ENCODE data around the gene HSD17B1.
"Not testable (repeated sequence)": the region's sequence is repeated elsewhere in the genome, so short reads cannot be mapped to it uniquely, and the experiment has no call there.

The HSD17B1 gene

DNA sequence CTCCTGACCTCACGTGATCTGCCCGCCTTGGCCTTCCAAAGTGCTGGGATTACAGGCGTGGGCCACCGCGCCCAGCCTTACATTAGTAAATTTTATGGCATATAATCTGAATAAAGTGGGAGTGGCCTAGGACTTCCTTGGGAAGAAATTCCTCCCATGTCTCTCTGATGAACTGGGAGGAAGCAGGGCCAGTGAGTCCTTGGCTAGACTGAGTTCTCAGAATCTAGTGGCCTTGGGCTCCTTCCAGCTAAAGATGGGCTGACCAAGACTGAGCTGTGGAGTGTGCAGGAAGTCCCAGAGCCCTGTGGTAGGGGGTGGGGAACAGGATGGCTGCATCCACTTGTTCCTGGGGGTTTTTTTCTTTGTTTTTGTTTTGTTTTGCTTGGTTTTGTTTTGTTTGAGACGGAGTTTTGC lies 26.7 kb upstream of the HSD17B1 start:
- no peak for DNase-seq (ENCODE audit: low read depth)

DNA sequence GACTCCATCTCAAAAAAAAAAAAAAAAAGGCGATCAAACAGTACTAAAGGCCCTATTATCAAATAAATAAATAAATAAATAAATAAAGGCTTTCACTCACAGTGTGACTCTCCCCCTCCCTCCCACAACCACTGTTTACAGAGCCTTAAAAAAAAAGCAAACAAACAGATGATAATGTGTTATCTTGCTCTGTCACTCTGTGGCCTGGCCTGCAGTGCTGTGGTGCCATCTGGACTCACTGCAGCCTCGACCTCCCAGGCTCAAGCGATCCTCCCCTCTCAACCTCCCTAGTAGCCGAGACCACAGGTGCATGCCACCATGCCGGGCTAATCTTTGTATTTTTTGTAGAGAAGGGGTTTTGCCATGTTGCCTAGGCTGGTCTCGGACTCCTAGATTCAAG lies 24.8 kb upstream of the HSD17B1 start:
- DNase-seq (ENCODE audit: low read depth): no peak

DNA sequence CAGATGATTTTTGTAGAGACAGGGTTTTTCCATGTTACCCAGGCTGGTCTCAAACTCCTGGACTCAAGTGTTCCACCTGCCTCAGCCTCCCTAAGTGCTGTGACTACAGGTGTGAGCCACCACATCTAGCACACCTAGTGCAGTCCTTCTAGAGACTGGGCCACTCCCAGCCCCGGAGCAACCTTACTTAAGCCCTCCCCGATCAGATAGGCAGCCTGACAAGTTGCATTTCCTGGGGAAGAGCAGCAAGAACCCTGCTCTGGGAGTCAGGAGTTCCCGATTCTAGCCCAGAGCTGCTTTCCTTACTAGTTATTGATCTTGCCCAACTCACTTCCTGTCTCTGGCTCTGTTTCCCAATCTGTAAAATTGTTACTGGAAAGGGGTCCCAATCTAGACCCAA lies 23.7 kb upstream of the HSD17B1 start:
- no peak for DNase-seq (ENCODE audit: low read depth)

DNA sequence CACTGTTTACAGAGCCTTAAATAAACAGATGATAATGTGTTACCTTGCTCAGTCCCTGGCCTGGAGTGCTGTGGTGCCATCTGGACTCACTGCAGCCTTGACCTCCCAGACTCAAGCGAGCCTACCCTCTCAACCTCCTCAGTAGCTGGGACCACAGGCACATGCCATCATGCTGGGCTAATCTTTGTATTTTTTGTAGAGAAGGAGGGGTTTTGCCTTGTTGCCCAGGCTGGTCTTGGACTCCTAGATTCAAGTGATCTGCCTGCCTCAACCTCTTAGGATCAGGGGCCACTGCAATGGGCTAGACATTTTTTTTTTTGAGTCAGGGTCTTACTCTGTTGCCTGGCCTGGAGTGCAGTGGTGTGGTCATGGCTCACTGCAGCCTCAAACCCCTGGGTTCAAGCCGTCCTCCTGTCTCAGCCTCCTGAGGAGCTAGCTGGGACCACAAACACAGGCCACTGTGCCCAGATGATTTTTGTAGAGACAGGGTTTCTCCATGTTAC lies 21.7 kb upstream of the HSD17B1 start:
- DNase-seq (ENCODE audit: low read depth): no peak

DNA sequence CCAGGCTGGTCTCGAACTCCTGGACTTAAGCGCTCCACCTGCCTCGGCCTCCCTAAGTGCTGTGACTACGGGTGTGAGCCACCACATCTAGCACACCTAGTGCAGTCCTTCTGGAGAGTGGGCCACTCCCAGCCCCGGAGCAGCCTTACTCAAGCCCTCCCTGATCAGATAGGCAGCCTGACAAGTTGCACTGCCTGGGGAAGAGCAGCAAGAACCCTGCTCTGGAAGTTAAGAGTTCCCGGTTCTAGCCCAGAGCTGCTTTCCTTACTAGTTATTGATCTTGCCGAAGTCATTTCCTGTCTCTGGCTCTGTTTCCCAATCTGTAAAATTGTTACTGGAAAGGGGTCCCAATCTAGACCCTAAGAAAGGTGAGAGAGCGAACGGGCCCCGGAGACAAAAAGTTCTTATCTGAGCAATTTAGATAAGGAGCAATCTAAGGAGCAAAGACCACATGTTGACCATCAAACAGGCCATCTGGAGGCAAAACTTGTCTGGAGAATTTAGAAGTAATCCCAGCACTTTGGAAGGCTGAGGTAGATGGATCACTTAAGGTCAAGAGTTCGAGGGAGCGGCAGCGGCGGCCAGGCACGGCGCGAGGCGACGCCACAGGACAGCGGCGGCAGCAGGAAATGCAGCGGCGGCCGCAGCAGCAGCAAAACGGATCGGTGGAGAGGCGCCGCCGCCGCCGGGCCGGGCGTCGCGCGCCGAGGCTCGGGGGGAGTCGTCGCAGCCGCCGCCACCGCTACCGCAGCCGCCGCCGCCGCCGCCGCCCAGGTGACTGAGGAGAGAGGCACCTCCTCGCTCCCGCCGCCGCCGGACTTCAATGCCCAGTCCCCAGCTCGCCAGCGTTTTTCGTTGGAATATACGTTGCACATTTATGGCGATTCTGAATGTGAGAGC lies 21.0 kb upstream of the HSD17B1 start:
- peak; percentile 39 for DNase-seq (ENCODE audit: low read depth)

DNA sequence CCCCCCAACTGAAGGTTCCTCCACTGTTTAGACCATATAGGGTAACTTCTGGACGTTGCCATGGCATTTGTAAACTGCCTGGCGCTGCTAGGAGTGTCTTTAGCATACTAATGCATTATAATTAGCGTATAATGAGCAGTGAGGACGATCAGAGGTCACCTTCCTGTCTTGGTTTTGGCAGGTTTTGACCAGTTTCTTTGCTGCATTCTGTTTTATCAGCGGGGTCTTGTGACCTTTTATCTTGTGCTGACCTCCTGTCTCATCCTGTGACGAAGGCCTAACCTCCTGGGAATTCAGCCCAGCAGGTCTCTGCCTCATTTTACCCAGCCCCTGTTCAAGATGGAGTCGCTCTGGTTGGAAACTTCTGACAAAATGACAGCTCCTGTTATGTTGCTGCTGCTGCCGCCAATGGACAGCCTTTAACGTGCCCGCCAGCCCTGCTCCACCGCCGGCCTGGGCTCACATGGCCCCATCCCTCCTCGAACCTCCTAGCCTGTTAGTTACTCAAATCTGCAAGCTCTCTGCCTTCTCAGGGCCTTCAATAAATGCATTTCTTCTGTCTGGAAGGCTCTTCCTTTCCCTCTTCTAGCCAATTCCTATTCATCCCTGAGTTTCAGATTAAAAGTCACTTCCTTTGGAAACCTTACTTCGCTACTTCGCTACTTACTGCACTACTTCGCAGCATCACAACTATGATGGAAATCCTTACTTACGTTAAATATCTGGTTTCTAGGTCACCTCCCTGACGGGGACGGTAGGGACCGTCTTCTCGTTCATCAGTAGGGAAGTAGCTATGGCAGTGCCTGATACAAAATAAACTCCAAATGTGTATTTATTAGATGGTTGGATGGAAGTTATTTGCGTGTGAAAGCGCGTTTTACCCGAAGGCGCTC lies 17.3 kb upstream of the HSD17B1 start:
- DNase-seq (ENCODE audit: low read depth): no peak

DNA sequence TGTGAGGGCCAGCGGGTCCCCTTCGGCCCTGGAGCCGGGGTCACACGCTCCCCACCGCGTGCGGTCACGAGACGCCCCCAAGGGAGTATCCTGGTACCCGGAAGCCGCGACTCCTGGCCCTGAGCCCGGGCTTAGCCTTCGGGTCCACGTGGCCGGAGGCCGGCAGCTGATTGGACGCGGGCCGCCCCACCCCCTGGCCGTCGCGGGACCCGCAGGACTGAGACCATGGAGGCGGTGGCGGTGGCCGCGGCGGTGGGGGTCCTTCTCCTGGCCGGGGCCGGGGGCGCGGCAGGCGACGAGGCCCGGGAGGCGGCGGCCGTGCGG lies 16.7 kb upstream of the HSD17B1 start, which contains the start of gene NAGLU:
NAGLU (plus strand) TSS at position 194 of the 324 bp plus-strand sequence; CDS start at position 226, 32 bp downstream.
- peak; percentile 93 for DNase-seq (ENCODE audit: low read depth)

DNA sequence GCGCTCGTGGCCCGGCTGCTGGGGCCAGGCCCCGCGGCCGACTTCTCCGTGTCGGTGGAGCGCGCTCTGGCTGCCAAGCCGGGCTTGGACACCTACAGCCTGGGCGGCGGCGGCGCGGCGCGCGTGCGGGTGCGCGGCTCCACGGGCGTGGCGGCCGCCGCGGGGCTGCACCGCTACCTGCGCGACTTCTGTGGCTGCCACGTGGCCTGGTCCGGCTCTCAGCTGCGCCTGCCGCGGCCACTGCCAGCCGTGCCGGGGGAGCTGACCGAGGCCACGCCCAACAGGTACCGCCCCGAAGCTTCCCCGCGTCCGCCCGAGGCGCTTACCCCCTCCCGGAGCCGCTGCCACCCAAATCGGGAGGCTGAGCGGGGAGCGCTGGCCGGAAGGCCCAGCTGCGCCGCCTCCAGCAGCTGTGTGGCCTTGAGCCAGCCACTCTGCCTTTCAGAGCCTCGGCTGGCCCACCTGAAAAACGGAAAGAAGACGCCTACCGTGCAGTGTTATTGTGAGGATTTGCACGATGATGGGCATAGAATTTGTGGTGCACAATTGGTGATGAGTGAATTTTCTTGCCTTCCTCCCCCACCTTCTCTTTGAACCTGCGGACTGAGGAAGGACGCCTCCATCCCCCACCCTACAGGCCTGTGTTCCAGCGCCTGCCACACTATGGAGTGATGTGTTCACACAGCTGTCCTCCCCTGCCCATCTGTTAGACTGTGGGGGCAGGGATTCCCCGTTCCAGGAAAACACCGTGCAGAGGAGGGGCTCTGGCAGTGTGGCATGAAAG lies 16.2 kb upstream of the HSD17B1 start:
- peak; percentile 92 for DNase-seq (ENCODE audit: low read depth)

DNA sequence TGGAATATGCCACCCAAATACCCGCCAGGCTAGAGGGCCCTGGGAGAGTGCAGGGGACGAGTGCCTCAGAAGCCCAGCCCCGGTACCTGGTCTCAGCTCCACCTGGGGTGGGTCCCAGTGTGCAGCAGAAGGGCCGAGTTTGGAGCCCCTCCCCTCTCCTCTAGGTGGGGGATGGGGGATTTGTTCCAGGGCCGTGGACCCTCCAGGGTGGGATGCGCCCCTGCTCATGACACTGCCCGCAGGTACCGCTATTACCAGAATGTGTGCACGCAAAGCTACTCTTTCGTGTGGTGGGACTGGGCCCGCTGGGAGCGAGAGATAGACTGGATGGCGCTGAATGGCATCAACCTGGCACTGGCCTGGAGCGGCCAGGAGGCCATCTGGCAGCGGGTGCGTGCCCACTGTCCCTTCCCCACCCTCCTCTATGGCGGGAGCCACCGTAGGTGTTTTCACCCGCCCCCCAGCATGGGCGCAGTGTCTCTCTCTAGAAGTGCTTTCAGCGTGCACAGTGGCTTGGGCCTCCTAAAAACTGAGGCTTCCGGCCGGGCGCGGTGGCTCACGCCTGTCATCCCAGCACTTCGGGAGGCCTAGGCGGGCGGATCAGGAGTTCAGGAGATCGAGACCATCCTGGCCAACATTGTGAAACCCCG lies 15.4 kb upstream of the HSD17B1 start:
- no peak for DNase-seq (ENCODE audit: low read depth)

DNA sequence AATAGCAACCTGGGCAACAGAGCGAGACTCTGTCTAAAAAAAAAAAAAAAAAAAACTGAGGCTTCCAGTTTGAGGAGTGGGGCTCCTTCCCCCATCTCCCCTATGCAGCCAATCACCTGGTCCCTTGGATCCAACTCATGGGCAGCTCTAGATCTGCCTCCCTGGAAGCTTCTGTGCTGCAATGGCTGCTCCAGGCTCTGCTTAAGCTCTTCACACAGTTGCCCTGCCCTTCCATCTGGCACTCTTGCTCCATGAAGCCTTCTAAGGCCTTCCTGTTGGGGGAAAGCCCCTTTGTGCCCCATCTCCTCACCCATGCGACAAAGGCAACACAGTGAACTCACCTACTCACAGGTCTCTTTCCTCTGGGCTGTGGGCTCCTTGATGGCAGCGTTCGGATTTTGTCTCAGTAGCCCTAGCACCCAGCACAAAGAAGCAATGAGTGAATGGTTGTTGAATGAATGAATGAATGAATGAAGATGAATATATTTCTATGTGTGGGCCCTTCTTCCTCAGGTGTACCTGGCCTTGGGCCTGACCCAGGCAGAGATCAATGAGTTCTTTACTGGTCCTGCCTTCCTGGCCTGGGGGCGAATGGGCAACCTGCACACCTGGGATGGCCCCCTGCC lies 14.8 kb upstream of the HSD17B1 start:
- DNase-seq (ENCODE audit: low read depth): no peak

DNA sequence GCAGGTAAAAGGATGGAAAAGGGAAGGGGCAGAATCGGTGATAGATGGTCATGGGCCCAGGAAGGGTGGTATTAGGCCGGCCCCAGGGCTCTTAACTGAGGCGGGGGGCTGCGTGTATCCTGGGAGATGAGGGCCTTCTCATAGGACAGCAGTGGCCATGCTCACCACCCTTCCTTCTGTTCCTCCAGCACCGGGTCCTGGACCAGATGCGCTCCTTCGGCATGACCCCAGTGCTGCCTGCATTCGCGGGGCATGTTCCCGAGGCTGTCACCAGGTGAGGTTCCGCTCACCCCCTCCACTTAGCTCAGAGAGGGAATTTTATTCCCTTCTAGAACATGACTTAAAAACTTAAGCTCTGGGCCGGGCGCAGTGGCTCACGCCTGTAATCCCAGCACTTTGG lies 14.2 kb upstream of the HSD17B1 start:
- DNase-seq (ENCODE audit: low read depth): no peak

DNA sequence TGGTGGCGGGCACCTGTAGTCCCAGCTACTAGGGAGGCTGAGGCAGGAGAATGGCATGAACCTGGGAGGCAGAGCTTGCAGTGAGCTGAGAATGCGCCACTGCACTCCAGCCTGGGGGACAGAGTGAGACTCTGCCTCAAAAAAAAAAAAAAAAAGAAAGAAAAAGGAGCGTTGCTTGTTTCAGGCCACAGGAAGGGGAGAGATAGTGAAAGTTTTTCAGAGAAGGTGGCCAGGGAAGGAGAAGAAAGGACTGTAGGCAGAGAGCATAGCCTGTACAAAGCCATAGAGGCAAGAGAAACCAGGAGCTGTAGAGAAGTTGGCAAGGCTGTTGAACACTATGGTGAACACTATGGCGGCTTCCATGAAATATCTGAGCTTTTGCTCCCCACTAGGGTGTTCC lies 12.2 kb upstream of the HSD17B1 start:
- not testable (repeated sequence) for DNase-seq (ENCODE audit: low read depth)

DNA sequence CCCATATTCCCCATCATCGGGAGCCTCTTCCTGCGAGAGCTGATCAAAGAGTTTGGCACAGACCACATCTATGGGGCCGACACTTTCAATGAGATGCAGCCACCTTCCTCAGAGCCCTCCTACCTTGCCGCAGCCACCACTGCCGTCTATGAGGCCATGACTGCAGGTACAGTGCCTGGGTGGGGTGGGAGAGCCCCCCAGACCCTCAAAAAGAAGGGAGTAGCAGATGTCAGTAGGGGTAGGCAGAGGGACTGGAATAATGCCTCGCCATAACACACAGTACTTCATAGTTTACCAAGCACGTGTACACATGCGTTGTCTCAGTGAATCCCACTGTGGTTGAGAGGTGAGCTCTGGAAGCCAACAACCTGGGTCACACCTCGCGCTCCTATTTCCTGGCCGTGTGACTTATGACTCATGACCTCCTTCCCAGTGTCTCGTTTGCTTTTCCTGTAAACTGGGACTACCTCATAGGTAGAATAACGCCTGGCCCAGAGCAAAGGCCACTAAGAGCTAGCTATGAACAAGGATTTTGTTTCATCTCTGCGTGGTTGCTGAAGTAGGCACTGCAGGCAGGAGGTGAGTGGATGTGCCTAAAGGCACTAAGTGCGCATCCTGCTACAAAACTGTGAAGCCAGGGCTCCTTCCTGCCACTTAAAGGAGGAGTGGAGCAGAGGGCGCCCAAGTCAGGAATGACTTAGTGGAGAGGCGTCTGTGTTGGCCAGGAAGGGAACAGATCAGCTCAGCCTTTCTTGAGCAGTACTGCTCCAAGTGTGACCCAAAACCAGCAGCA lies 11.5 kb upstream of the HSD17B1 start:
- DNase-seq (ENCODE audit: low read depth): no peak

DNA sequence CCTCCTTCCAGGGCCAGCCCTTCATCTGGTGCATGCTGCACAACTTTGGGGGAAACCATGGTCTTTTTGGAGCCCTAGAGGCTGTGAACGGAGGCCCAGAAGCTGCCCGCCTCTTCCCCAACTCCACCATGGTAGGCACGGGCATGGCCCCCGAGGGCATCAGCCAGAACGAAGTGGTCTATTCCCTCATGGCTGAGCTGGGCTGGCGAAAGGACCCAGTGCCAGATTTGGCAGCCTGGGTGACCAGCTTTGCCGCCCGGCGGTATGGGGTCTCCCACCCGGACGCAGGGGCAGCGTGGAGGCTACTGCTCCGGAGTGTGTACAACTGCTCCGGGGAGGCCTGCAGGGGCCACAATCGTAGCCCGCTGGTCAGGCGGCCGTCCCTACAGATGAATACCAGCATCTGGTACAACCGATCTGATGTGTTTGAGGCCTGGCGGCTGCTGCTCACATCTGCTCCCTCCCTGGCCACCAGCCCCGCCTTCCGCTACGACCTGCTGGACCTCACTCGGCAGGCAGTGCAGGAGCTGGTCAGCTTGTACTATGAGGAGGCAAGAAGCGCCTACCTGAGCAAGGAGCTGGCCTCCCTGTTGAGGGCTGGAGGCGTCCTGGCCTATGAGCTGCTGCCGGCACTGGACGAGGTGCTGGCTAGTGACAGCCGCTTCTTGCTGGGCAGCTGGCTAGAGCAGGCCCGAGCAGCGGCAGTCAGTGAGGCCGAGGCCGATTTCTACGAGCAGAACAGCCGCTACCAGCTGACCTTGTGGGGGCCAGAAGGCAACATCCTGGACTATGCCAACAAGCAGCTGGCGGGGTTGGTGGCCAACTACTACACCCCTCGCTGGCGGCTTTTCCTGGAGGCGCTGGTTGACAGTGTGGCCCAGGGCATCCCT lies 9.3 kb upstream of the HSD17B1 start:
- DNase-seq (ENCODE audit: low read depth): no peak

DNA sequence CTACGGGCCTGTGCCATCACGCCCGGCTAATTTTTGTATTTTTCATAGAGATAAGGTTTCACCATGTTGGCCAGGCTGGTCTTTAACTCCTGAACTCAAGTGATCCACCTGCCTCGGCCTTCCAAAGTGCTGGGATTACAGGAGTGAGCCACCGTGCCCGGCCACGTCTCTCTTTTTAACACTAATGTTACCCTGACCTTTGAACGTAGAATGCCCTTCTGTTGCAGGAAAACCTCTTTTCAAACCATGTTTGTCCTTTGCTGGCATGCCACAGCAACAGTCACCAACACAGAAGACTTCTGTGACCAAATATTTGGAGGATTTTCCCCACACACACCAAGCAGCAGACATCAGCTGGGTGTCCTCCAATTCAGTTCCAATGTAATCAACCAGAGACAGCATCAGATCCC lies 7.8 kb upstream of the HSD17B1 start:
- no peak for DNase-seq (ENCODE audit: low read depth)

DNA sequence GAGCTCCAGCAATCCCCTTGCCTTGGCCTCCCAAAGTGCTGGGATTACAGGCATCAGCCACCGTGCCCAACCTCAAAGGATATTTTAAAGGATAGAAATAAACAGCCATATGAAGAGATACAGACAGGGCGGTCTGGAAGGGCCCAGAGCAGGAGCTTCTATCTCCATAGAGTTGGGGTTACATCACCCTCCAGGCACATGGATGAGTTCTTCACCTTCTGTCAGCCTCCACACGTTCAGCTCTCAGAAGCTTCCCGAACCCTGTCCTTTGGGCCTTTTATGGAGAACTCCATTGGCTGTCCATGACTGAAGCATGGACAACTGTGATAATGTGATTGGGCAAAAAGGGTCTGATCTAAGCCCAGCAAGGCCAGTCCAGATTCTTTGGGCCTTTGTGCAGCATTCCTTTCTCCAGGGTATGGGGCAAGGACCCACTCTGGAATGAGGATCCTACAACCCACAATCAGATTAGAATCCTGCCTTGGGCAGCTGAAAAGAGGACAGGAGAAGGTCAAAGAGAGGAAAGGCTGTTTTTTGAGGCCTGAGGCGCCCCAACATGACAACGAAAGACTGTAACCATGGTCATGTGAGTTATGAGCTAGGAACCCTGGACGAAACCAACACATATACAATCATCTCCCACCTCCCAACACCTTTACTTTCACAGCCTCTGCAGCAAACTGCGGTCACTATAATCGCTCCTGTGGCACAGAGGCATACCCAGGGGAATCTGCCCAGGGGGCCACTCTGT lies 6.8 kb upstream of the HSD17B1 start:
- not testable (repeated sequence) for DNase-seq (ENCODE audit: low read depth)

DNA sequence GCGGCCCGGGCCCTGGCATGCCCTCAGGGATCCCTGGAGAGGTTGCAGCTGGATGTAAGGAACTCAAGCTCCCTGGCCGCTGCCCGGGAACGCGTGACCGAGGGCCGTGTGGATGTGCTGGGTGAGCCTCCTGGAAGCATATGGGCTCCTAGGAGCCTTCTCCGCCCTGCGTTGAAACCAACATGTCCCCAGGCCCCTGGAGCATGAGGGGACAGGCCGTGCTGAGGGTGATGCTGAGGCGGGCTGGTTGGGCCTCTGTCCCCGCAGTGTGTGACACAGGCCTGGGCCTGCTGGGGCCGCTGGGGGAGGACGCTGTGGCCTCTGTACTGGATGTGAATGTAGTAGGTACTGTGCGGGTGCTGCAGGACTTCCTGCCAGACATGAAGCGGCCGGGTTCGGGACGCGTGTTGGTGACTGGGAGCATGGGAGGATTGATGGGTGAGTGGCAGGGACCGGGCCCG lies 5.7 kb upstream of the HSD17B1 start:
- DNase-seq (ENCODE audit: low read depth): no peak

DNA sequence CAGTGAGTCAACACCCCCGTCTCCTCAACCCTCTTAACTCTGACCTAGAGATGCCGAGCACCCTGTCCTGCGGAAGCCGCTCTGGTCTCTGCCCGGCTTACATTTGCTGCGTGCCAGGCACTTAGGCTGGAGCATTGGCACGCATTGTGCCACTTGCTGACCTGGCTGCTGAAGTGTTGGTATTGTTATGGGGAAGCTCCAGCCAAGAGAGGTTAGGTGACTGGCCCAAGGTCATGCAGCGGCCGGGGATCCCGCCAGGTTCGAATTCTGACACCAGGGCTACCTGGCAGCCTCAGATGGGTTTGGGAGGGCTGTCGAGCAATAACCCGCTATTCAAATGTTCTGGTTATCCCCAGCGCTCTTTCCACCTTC lies 5.0 kb upstream of the HSD17B1 start:
- no peak for DNase-seq (ENCODE audit: low read depth)
